Mesenchymal stem cell (in vitro differentiated cells and primary cell): ENCODE data around the gene TBC1D22A.
A peak's percentile ranks its signal among the peaks of the same experiment; 100 is the strongest.

Experiments
- DNase-seq: peaks from one replicate; pipeline ENCODE4 v3.0.0-alpha.2; 2013
- H2AFZ ChIP-seq: one replicate; pipeline ENCODE4 v1.6.1; 2013; ENCODE audit warnings: low read depth, mild to moderate bottlenecking, control low read depth, inconsistent platforms, low read length, moderate library complexity
- H2AK5ac ChIP-seq: 2 replicates; pipeline ENCODE4 v1.6.1; 2013; ENCODE audit warnings: low read length, moderate library complexity, mild to moderate bottlenecking, inconsistent platforms; ENCODE audit not compliant: severe bottlenecking
- H2BK120ac ChIP-seq: one replicate; pipeline ENCODE4 v1.6.1; 2013; ENCODE audit warnings: low read depth, mild to moderate bottlenecking, inconsistent platforms, low read length, moderate library complexity
- H2BK12ac ChIP-seq, 2 experiments: one replicate each; pipeline ENCODE4 v1.6.1; 2013; ENCODE audit warnings: inconsistent platforms in 2 of 2, low read length in 2 of 2, mild to moderate bottlenecking in 2 of 2, moderate library complexity in 2 of 2, control low read depth in 1 of 2
- H2BK15ac ChIP-seq: one replicate; pipeline ENCODE4 v1.6.1; 2013; ENCODE audit warnings: mild to moderate bottlenecking, low read depth, inconsistent platforms; ENCODE audit not compliant: poor library complexity, severe bottlenecking
- H2BK5ac ChIP-seq: 2 replicates; pipeline ENCODE4 v1.6.1; 2013; ENCODE audit warnings: low read depth, mild to moderate bottlenecking, low read length, control low read depth, inconsistent platforms; ENCODE audit not compliant: poor library complexity, severe bottlenecking
- H3K14ac ChIP-seq, 2 experiments: one replicate each; pipeline ENCODE4 v1.6.1; 2013; ENCODE audit warnings: inconsistent platforms in 2 of 2, low read length in 2 of 2, control low read depth in 1 of 2, mild to moderate bottlenecking in 1 of 2, moderate library complexity in 1 of 2
- H3K18ac ChIP-seq, 2 experiments: one replicate each; pipeline ENCODE4 v1.6.1; 2013; ENCODE audit warnings: inconsistent platforms in 2 of 2, low read length in 2 of 2, control low read depth in 1 of 2, low read depth in 1 of 2, mild to moderate bottlenecking in 1 of 2
- H3K23ac ChIP-seq, 2 experiments: one replicate each; pipeline ENCODE4 v1.6.1; 2013; ENCODE audit warnings: inconsistent platforms in 2 of 2, low read length in 2 of 2, mild to moderate bottlenecking in 2 of 2, moderate library complexity in 2 of 2, control low read depth in 1 of 2
- H3K27ac ChIP-seq: 2 replicates; pipeline ENCODE4 v1.5.1; 2013; ENCODE audit warnings: mild to moderate bottlenecking, moderate library complexity, low read length, control low read depth, inconsistent platforms; ENCODE audit not compliant: poor library complexity, severe bottlenecking
- H3K27me3 ChIP-seq, 2 experiments: 2 replicates each; pipeline versions ENCODE4 v1.6.1 to v1.7.0; 2013; ENCODE audit warnings: low read length in 2 of 2, mild to moderate bottlenecking in 2 of 2, moderate library complexity in 2 of 2, control low read depth in 1 of 2, inconsistent platforms in 1 of 2; ENCODE audit not compliant: control insufficient read depth in 1 of 2, insufficient read depth in 1 of 2
- H3K36me3 ChIP-seq, 2 experiments: 2 replicates each; pipeline versions ENCODE4 v1.6.1 to v1.7.0; 2013; ENCODE audit warnings: low read length in 2 of 2, control low read depth in 1 of 2, inconsistent platforms in 1 of 2, low read depth in 1 of 2, mild to moderate bottlenecking in 1 of 2; ENCODE audit not compliant: insufficient read depth in 2 of 2, control insufficient read depth in 1 of 2
- H3K4ac ChIP-seq, 2 experiments: one replicate each; pipeline ENCODE4 v1.6.1; 2013; ENCODE audit warnings: inconsistent platforms in 2 of 2, low read length in 2 of 2, mild to moderate bottlenecking in 2 of 2, moderate library complexity in 2 of 2, control low read depth in 1 of 2, low read depth in 1 of 2
- H3K4me1 ChIP-seq: 2 replicates; pipeline ENCODE4 v1.6.1; 2013; ENCODE audit warnings: low read depth, low read length, control low read depth; ENCODE audit not compliant: control insufficient read depth, insufficient read depth
- H3K4me2 ChIP-seq: 2 replicates; pipeline ENCODE4 v1.6.1; 2013; ENCODE audit warnings: low read length, mild to moderate bottlenecking, inconsistent platforms; ENCODE audit not compliant: poor library complexity, severe bottlenecking
- H3K4me3 ChIP-seq, 2 experiments: 2 replicates each; pipeline versions ENCODE4 v1.5.1 to v1.7.0; 2013; ENCODE audit warnings: low read length in 2 of 2, mild to moderate bottlenecking in 2 of 2, control low read depth in 1 of 2, low read depth in 1 of 2; ENCODE audit not compliant: insufficient read depth in 1 of 2
- H3K79me1 ChIP-seq: replicated peaks from 2 replicates; pipeline ENCODE4 v1.6.1; 2013; ENCODE audit warnings: mild to moderate bottlenecking, control low read depth, low read length, inconsistent platforms; ENCODE audit not compliant: poor library complexity, severe bottlenecking
- H3K9ac ChIP-seq: 2 replicates; pipeline ENCODE4 v1.7.0; 2013; ENCODE audit warnings: mild to moderate bottlenecking, low read length, moderate library complexity
- H3K9me3 ChIP-seq: 2 replicates; pipeline ENCODE4 v1.7.0; 2013; ENCODE audit warnings: mild to moderate bottlenecking, low read length; ENCODE audit not compliant: control insufficient read depth
- H4K8ac ChIP-seq: one replicate; pipeline ENCODE4 v1.6.1; 2013; ENCODE audit warnings: inconsistent platforms, mild to moderate bottlenecking, low read length, moderate library complexity
- H4K91ac ChIP-seq: one replicate; pipeline ENCODE4 v1.6.1; 2013; ENCODE audit warnings: mild to moderate bottlenecking, low read length, inconsistent platforms
- whole genome bisulfite sequencing: methylation state at CpG from one replicate; pipeline ENCODE4 v1.1.7; 2013; ENCODE audit warnings: mixed read lengths; 5-methylcytosine and 5-hydroxymethylcytosine counted together

The TBC1D22A gene

DNA sequence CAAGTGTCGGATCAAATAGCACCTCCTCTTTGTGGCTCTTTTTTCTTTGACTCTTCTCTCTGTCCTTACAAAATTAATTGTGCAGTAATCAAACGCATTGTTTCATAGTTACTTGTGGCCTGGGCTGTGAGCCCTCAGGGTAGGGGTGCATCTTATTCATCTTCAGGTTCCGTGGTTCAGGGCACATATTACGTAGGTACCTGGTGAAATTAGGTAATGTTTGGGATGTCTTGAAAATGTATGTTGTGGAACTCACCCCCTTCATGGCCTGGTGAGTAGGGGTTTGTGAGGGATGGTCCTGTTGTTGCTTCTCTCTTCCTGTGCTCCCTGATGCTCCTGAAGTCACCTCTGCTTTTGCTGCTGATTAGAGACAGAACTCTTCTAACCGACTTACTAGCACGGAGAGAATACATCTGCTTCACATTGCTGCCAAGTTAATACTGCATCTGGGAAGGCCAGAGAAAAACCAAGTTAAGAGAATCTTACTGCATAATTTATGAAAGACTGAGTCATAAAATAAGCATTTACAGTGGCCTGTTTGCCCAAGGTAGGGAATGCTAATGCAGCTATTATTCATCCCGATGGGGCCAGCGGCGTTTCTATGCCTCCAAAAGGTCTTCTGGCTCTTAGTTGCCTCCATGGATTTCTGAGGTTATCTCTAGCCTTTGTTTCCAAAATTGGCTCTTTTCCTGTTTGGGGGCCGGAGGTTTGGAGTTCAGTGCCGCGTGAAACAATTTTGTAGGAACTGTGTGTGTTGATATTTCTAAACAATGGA lies 66.9 kb downstream of the TBC1D22A start:
- no peaks in the 10 kb centered on the region for H3K27me3 ChIP-seq
- H3K27ac ChIP-seq, result peak overlapping the region; percentile 92
- H3K9ac ChIP-seq, result peak overlapping the region; percentile 66
- H3K14ac ChIP-seq, result no peak overlapping the region
- H3K4me1 ChIP-seq, result peaks cover 43% of the 10 kb centered on the region
- H2BK15ac ChIP-seq, result no peak overlapping the region
- no peak overlapping the region for H3K4ac ChIP-seq
- H2BK12ac ChIP-seq, result no peak overlapping the region
- no peak overlapping the region for H4K91ac ChIP-seq
- H2AK5ac ChIP-seq, result peak overlapping the region; percentile 85
- H3K36me3 ChIP-seq, result peaks cover 6 to 8% of the 10 kb centered on the region in 2 experiments
- H3K9me3 ChIP-seq, result peaks cover 2% of the 10 kb centered on the region
- peak; percentile 77 for DNase-seq
- no peak overlapping the region for H2BK120ac ChIP-seq
- H3K4me2 ChIP-seq, result peak overlapping the region; percentile 41
- peaks cover 39% of the 10 kb centered on the region for H3K79me1 ChIP-seq
- H2BK5ac ChIP-seq, result peak overlapping the region; percentile 47
- no peak overlapping the region for H4K8ac ChIP-seq
- H3K23ac ChIP-seq, result no peak overlapping the region
- no peak overlapping the region for H2AFZ ChIP-seq
- H3K4me3 ChIP-seq, result peak overlapping the region in 1 of 2 experiments; percentile 55
- H3K18ac ChIP-seq, result peak overlapping the region in 1 of 2 experiments; percentile 17
- 51% methylated on average over 10 of the region's 12 CpGs for WGBS

DNA sequence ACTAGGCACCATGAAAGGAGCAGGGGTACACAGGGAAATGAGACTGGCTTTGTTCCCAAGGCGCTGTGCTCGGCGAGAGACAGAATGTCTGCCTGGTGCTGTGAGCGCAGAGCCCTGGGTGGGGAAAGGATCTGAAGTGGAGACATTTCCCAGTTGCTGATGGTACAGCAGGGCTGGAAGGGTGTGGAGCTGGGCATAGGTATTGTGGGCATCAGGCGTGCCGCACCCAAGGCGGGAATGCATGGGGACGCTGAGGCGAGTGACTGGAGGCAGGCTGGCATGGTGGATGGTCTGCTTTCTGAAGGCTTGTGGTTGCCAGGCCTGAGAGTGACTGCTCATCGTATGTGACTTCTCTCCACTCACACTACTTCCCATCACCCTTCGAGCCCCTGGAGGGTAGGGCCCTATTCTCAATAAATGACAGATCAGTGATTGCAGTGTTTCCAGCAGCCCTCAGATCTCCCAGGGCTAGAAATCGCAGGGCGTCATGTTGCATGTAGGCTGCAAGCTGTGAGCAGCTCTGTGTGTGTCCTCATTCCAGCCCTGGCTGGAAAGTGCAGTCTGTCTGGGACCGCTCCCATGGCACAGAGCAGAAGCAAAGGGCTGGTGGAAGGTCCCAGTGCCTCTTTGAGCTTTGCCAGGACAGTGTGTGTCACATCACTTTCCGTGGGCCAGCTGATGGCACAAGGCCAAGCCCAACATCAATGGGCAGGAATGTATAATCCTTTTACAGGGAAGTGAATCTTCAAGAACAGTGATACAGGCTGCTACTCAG lies 67.7 kb downstream of the TBC1D22A start:
- no peak overlapping the region for H3K4ac ChIP-seq
- peak overlapping the region; percentile 31 for H2BK5ac ChIP-seq
- H4K8ac ChIP-seq, result no peak overlapping the region
- no peak overlapping the region for H2BK15ac ChIP-seq
- peaks cover 35% of the 10 kb centered on the region for H3K4me1 ChIP-seq
- peak overlapping the region; percentile 85 for H2AK5ac ChIP-seq
- peak overlapping the region in 1 of 2 experiments; percentile 55 for H3K4me3 ChIP-seq
- 87% methylated on average over 12 of the region's 15 CpGs for WGBS
- H2BK120ac ChIP-seq, result no peak overlapping the region
- DNase-seq, result peak; percentile 61
- no peak overlapping the region for H3K23ac ChIP-seq
- peak overlapping the region; percentile 45 to 85 for H2BK12ac ChIP-seq
- no peak overlapping the region for H2AFZ ChIP-seq
- peak overlapping the region; percentile 66 for H3K9ac ChIP-seq
- H4K91ac ChIP-seq, result peak overlapping the region; percentile 90
- no peak overlapping the region for H3K4me2 ChIP-seq
- H3K9me3 ChIP-seq, result peaks cover 10% of the 10 kb centered on the region
- H3K79me1 ChIP-seq, result peaks cover 43% of the 10 kb centered on the region
- peak overlapping the region in 1 of 2 experiments; percentile 86 for H3K14ac ChIP-seq
- H3K36me3 ChIP-seq, result peaks cover 5 to 6% of the 10 kb centered on the region in 2 experiments
- H3K27me3 ChIP-seq, result no peaks in the 10 kb centered on the region
- H3K18ac ChIP-seq, result peak overlapping the region; percentile 17 to 75
- peak overlapping the region; percentile 92 for H3K27ac ChIP-seq

DNA sequence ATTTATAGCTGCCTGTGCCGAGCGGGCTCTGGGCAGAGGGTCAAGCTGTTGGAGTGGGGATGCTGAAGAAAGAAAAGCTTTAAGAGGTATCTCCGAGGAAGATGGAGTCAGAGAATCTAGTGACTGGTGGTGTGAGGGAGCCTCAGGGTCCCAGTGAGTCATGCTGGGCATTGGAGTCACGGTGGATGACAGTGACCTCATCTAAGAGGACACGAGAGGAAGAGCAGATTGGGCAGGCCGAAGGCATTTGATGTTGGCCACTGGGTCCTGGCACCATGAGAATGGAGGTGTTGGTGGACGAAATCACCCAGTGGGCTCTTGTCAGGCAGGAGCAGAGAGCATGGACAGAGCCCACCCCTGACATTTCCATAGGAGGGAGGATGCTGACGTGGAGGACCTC lies 68.4 kb downstream of the TBC1D22A start:
- Histone ChIP-seq H4K8ac (no peak overlapping the region), H2AFZ (no peak overlapping the region), H3K9ac (peak overlapping the region; percentile 66), H2BK120ac (no peak overlapping the region), H2BK12ac (peak overlapping the region; percentile 12 to 69), H3K4ac (no peak overlapping the region), H2BK15ac (no peak overlapping the region), H2AK5ac (peak overlapping the region; percentile 92), H3K4me2 (no peak overlapping the region), H3K9me3 (peaks cover 17% of the 10 kb centered on the region), H3K27ac (peak overlapping the region; percentile 92), H3K4me1 (peaks cover 34% of the 10 kb centered on the region), H4K91ac (no peak overlapping the region), H3K23ac (no peak overlapping the region), H3K18ac (no peak overlapping the region), H3K79me1 (peaks cover 43% of the 10 kb centered on the region), H3K14ac (peak overlapping the region in 1 of 2 experiments; percentile 19), H3K36me3 (peaks cover 5 to 6% of the 10 kb centered on the region in 2 experiments), H2BK5ac (no peak overlapping the region), H3K27me3 (no peaks in the 10 kb centered on the region), H3K4me3 (no peak overlapping the region)
- 82% methylated on average over 8 of the region's 8 CpGs for WGBS
- peak; percentile 38 for DNase-seq

- H3K9me3 ChIP-seq, result peaks cover 23% of the 10 kb centered on the region
- no peak overlapping the region for H4K91ac ChIP-seq
- H3K18ac ChIP-seq, result no peak overlapping the region
- H2AK5ac ChIP-seq, result no peak overlapping the region
- WGBS, result 57% methylated on average over 6 of the region's 6 CpGs
- no peak overlapping the region for H3K4me2 ChIP-seq
- no peak overlapping the region for H3K23ac ChIP-seq
- no peak overlapping the region for H2BK12ac ChIP-seq
- no peak overlapping the region for H4K8ac ChIP-seq
- no peak overlapping the region for H2AFZ ChIP-seq
- no peak overlapping the region for H3K4ac ChIP-seq
- no peak overlapping the region for H3K4me3 ChIP-seq
- H3K27ac ChIP-seq, result no peak overlapping the region
- H2BK120ac ChIP-seq, result no peak overlapping the region
- no peaks in the 10 kb centered on the region for H3K27me3 ChIP-seq
- DNase-seq, result peak; percentile 46
- no peaks in the 10 kb centered on the region for H3K36me3 ChIP-seq
- peaks cover 30% of the 10 kb centered on the region for H3K79me1 ChIP-seq
- H3K9ac ChIP-seq, result no peak overlapping the region
- peaks cover 27% of the 10 kb centered on the region for H3K4me1 ChIP-seq
- no peak overlapping the region for H3K14ac ChIP-seq
- H2BK5ac ChIP-seq, result no peak overlapping the region
- no peak overlapping the region for H2BK15ac ChIP-seq
These were observed 70.8 kb downstream of the TBC1D22A start for GRCh38 chr22:46833228-46833627.
